SHP77 (cell line): ENCODE measurements around the gene RBM4.
"Not testable (repeated sequence)": the region's sequence is repeated elsewhere in the genome, so short reads cannot be mapped to it uniquely, and the experiment has no call there.

ENCODE experiments used
- DNase-seq, 2 experiments: peaks; one replicate each; lab custom pipeline; 2025; lab: John Stamatoyannopoulos, UW

The RBM4 gene

DNA sequence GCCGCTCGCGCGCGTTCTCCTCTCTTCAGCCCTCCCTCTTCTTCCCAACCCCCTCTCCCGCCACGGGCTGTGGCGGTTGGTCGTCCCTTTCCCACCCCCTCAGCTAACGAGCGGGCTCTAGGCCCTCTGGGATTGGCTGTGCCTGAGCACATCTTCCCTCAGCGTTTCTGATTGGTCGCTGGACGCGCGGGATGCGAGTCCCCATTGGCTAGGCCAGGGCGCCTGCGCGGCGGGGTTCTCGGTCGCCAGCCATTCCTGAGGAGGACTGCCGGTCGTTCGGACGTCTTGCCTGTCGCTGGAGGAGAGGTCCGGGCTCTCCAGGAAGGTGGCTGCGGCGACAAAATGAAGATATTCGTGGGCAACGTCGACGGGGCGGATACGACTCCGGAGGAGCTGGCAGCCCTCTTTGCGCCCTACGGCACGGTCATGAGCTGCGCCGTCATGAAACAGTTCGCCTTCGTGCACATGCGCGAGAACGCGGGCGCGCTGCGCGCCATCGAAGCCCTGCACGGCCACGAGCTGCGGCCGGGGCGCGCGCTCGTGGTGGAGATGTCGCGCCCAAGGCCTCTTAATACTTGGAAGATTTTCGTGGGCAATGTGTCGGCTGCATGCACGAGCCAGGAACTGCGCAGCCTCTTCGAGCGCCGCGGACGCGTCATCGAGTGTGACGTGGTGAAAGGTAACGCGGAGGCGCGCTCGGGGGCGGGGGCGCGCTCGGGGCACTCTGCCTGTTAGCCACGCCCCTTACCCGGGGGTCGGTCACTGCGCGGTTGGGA lies 21.9 kb upstream of the RBM4 start, which contains the start of gene RBM14:
RBM14 (plus strand) TSS at position 252 of the 776 bp plus-strand sequence; CDS start at position 343, 91 bp downstream.
- DNase-seq: peak; percentile 100

DNA sequence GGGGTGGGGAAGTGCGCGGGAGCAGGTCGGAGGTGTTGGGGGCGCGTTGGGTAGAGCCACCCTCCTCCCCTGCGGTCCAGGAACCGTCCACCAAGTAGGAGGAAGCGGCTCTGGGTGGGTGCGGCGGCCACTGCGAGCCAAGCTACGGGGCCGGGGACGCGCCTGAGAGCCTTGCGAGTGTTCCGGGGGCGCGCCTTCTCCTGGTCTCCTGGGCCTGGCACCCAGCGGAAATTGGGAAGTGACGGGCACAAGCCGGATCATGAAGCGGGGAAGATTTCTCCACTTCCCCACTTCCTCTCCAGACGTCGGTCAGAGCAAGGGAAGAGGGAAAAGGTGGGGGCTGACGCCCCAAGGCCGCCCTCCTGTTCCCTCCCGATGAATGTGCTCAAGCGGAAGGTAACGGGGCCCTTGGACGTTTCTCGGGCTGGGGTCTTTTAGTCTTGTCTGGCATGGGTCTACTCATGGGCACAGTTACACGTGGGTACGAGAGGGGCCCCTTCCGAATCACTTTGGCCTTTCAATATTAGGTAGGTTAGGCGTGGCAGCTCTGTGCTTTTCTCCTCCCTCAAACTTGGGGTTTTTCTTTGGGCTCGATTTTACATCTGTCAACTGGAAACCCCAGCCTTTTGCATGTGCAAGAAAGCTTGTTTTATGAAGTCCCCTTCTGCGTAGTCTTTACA lies 21.2 kb upstream of the RBM4 start:
- peak; percentile 37 to 66 for DNase-seq

GRCh38 chr11:66619080-66619554 lies 19.4 kb upstream of the RBM4 start:
- DNase-seq: no peak

GRCh38 chr11:66624450-66624849 lies 14.1 kb upstream of the RBM4 start:
- DNase-seq: no peak

DNA sequence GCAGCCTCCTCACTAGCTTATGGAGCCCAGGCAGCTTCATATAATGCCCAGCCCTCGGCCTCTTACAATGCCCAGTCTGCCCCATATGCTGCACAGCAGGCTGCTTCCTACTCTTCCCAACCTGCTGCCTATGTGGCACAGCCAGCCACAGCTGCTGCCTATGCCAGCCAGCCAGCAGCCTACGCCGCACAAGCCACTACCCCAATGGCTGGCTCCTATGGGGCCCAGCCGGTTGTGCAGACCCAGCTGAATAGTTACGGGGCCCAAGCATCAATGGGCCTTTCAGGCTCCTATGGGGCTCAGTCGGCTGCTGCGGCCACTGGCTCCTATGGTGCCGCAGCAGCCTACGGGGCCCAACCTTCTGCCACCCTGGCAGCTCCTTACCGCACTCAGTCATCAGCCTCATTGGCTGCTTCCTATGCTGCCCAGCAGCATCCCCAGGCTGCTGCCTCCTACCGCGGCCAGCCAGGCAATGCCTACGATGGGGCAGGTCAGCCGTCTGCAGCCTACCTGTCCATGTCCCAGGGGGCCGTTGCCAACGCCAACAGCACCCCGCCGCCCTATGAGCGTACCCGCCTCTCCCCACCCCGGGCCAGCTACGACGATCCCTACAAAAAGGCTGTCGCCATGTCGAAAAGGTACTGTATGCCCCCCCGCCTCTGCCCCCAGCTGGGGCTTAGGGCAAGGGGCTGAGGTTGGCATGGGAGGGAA lies 13.3 kb upstream of the RBM4 start:
- no peak for DNase-seq

DNA sequence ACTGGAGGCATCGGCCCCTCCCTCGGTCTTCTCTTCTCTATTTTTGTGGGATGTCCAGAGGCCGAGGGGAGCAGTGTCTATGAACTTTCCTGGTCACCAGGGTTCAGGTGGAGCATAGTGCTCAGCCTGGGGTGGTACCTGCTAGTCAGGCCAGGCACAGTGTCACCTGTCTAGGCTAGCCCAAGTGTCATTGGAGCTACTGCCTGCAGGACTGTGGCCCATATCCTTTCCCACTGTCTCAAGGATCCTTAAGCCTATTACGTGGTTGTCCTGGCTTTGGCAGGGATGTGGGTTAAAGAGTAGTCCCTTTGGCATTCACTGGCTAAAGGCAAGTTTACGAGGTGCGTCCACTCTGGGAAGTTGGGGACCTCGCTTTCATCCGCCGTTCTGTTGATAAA lies 12.8 kb upstream of the RBM4 start:
- no peak for DNase-seq

DNA sequence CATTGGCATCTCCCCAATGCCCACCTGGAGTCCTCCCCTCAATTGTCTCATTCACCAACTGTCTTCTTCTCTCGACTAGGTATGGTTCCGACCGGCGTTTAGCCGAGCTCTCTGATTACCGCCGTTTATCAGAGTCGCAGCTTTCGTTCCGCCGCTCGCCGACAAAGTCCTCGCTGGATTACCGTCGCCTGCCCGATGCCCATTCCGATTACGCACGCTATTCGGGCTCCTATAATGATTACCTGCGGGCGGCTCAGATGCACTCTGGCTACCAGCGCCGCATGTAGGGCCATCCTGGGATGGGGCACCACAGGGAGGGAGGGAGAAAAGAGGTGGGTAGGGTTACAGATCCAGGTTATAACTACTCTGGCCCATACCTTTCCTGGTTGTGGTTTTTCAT lies 12.1 kb upstream of the RBM4 start:
- no peak for DNase-seq

GRCh38 chr11:66626926-66627325 lies 11.6 kb upstream of the RBM4 start:
- DNase-seq: no peak

- DNase-seq: no peak
Observed at GRCh38 chr11:66628061-66628603, 10.4 kb upstream of the RBM4 start.

- DNase-seq: no peak
Observed at GRCh38 chr11:66629356-66629755, 9.1 kb upstream of the RBM4 start.

DNA sequence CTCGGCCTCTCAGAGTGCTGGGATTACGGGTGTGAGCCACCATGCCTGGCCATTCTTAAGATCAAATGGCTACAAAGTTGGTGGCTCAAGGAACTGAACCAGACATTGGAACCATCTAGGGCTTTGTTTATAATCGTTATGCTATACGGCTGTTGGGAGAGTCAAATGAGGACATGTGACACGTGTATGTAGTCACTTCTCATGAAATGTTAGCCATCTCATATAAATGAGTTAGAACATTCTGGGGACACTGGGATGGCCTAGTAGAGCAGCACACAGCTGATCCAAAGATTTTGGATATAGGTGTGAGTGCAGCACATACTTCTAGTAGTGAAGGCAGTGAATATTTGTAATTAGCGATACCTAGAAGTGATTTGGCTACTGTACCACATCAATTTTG lies 6.6 kb upstream of the RBM4 start:
- no peak for DNase-seq

GRCh38 chr11:66632952-66633351 lies 5.6 kb upstream of the RBM4 start:
- no peak for DNase-seq

GRCh38 chr11:66636411-66636810 lies 2.1 kb upstream of the RBM4 start:
- DNase-seq: no peak

DNA sequence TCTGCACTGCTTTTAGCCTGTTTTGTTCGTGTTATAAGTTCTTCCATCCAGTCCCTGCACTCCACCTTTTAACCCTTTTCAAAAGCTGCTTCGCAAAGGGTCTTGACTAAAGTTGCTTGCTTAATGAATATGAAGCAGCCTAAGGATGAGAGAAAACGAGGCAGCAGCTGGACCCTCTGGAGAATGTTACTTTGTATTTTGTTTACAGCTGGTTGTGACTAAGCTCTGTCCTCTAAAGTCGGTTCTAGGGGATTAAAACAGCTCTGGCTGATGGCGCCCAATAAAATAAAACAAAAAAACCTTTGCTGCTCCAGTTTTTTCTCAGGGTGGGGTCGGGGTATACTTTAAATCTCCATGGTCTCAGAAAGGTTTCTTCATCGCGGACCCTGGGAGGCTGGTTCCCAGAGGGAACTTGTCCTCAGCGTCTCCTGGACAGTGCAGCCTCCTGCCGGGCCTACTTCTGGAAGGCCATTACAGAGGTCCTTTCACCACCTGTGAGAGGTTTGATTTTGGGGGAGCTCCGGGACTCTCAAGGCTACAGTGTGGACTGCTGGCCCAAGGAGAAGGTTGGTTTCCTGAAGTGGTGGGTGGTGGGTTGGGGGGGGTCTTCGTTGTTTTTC lies 836 bp upstream of the RBM4 start:
- DNase-seq: peak in 1 of 2 experiments; percentile 37

GRCh38 chr11:66639066-66639813 lies 737 bp downstream of the RBM4 start:
- no peak for DNase-seq

DNA sequence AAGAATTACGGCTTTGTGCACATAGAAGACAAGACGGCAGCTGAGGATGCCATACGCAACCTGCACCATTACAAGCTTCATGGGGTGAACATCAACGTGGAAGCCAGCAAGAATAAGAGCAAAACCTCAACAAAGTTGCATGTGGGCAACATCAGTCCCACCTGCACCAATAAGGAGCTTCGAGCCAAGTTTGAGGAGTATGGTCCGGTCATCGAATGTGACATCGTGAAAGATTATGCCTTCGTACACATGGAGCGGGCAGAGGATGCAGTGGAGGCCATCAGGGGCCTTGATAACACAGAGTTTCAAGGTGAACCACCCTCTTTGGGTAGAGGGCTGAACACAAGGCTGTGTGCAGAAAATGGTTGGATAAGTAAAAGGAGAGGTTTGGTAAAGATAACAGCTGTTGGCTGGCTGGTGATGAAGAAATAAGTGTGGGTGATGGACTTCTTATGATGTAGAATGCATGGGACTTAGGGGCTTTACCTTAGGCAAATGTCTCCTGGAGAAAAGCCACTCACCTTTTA lies 1.4 kb downstream of the RBM4 start:
- not testable (repeated sequence) for DNase-seq

DNA sequence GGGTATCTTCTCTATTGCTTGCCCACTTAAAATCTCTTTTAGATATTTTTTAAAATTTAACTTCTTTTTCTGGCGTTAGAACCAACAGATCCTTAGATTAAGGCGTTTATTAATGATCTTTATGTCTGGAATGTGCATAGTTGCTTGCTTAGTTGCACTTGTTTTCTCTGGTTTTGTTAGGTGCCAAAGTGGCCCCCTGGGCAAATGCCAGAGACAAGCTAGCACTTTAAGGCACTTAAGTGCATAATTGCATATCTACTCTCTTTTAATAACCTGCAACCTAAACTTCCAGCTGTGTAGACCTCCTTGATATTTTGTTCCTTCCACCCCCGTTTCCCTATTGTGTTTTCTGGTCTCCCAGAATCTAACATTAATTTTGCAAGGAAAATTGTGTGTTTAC lies 3.3 kb downstream of the RBM4 start:
- no peak for DNase-seq

DNA sequence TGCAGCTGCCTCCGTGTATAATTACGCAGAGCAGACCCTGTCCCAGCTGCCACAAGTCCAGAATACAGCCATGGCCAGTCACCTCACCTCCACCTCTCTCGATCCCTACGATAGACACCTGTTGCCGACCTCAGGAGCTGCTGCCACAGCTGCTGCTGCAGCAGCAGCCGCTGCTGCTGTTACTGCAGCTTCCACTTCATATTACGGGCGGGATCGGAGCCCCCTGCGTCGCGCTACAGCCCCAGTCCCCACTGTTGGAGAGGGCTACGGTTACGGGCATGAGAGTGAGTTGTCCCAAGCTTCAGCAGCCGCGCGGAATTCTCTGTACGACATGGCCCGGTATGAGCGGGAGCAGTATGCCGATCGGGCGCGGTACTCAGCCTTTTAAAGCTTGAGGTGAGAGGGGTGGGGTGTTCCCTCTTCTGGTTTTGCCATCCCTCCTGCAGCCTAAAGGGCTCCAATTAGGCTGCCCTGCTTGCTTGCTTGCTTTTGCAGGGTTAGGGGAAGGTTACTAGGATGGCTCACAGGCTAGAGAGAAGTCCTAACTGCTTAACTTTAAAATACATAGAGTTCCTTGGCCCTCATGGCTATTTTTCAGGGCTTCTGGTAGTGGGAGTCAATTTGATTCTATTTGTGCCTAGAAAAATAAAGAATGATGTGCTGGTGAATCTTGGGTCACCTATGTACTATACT lies 5.4 kb downstream of the RBM4 start:
- DNase-seq: no peak

DNA sequence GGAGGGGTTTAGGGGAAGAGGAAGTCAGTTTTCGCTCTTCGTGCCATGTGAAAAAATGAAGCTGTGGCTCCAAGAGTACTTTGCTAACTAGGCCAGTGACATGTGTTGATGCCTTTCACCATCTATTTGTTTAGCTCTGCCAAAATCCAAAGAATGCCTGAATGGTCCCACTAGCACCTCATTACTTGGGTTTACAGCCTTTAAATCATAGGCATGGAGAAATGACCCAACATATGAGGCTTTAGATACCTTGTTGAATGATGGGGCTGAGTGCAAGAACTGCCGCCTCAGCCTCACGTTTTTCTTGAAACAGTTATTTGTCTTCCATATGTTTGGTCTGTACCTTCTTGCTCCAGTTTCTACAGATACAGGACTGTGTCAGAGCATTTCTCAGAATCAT lies 8.3 kb downstream of the RBM4 start:
- no peak for DNase-seq

DNA sequence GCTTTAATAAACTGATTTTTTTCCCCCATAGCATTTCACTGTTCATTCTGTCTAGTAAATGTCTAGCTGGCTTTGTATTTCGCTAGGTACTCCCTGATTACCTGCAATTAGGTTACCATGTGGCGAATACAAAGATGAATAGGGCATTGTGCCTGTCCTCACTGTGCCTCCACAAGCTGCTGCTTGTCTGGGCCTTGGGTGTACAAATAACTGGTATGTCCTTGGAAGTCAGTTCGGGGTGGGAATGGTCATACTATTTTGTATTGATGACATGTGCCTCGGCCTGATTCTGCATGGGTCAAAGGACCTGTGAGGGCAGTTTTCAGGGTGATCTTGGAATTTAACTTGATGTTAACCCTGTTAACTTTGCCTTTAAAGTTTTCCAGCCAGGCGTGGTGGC lies 11.4 kb downstream of the RBM4 start:
- no peak for DNase-seq
